ENCODE measurements around the gene CGRRF1. TPM values are rescaled to one million over a fixed set of nuclear protein-coding genes. Genes with fewer than 3 reads are reported as not detected.

Gene CGRRF1
- total RNA-seq, 1 experiment from 2014 or later = 19.1 TPM

- peaks cover 0 to 3% (median 0%) of the 10 kb centered on the region in 3 experiments; a peak in 1 of 7 replicates for H3K36me3 Mint-ChIP-seq (ENCODE audit: insufficient read depth in 1 of 3, low read depth in 3 of 3)
- H4K91ac ChIP-seq (ENCODE audit: insufficient read length, low read depth, low read length) = no peak overlapping the region
These were observed 67.8 kb downstream of the CGRRF1 start for GRCh38 chr14:54577494-54577893.

More at GRCh38 chr14:54577494-54577893, 67.8 kb downstream of the CGRRF1 start:
- no peak overlapping the region for H2BK20ac ChIP-seq (ENCODE audit: low read depth, low read length, poor library complexity, severe bottlenecking)
- no peak overlapping the region for H3K56ac ChIP-seq (ENCODE audit: insufficient read length, low read depth, low read length)
- TF ChIP-seq CTCF (conservative IDR thresholded peaks at IDR 0.05) = no peak
- no peaks in the 10 kb centered on the region for H3K27me3 Mint-ChIP-seq (ENCODE audit: low read depth)
- no peak overlapping the region for H3K4me2 ChIP-seq (ENCODE audit: insufficient read depth, insufficient read length, low read length)
- H2BK5ac ChIP-seq (ENCODE audit: insufficient read length, low read length) = no peak overlapping the region
- no peak overlapping the region for H2BK12ac ChIP-seq (ENCODE audit: insufficient read length, low read depth, low read length)
- no peak overlapping the region for H3K14ac ChIP-seq (ENCODE audit: insufficient read depth, low read length)
- no peak overlapping the region for H3T11ph ChIP-seq (ENCODE audit: low read length)
- no peak overlapping the region for H3K27ac Mint-ChIP-seq
- peaks cover 0 to 3% of the 10 kb centered on the region in 2 experiments; a peak in 1 of 5 replicates for H3K9me3 Mint-ChIP-seq
- no peaks in the 10 kb centered on the region for H3K79me1 ChIP-seq (ENCODE audit: insufficient read depth, low read depth, low read length, poor library complexity, severe bottlenecking)
- H3K9me3 ChIP-seq (ENCODE audit: control insufficient read depth, low read depth, low read length) = no peaks in the 10 kb centered on the region
- no peak overlapping the region for H3K4me3 Mint-ChIP-seq
- H3K4me1 Mint-ChIP-seq = no peaks in the 10 kb centered on the region
- H4K8ac ChIP-seq (replicated peaks; ENCODE audit: insufficient read length, low read depth, low read length) = no peak overlapping the region
- no peaks in the 10 kb centered on the region for H3K4me1 ChIP-seq (ENCODE audit: insufficient read depth, low read length)
- no peak overlapping the region for H2AFZ ChIP-seq (ENCODE audit: low read length)
- H3K18ac ChIP-seq (ENCODE audit: insufficient read length, low read depth, low read length) = no peak overlapping the region
- no peak overlapping the region for H4K5ac ChIP-seq (ENCODE audit: insufficient read length, low read depth, low read length)
- WGBS (ENCODE audit: extremely low coverage, insufficient read length, low lambda C conversion rate) = no CpG with 5 or more reads among the region's 6 CpGs
- no peak overlapping the region for H2BK120ac ChIP-seq (ENCODE audit: low read depth, low read length, poor library complexity, severe bottlenecking)
- no peak overlapping the region for H3K4ac ChIP-seq (ENCODE audit: low read depth, low read length)
- H3K23me2 ChIP-seq (ENCODE audit: insufficient read length, low read depth, low read length, poor library complexity, severe bottlenecking) = no peaks in the 10 kb centered on the region
- no peak overlapping the region for H3K27ac ChIP-seq (ENCODE audit: insufficient read length, low read depth, low read length)
- no peak overlapping the region for H3K23ac ChIP-seq (ENCODE audit: insufficient read length, low read depth, low read length)
- H3K9ac ChIP-seq (ENCODE audit: extremely low read depth, insufficient read length, low read length) = no peak overlapping the region
- no peaks in the 10 kb centered on the region for H4K20me1 ChIP-seq (ENCODE audit: control insufficient read depth, insufficient read depth, insufficient read length)
- no peak overlapping the region for H2AK5ac ChIP-seq (ENCODE audit: insufficient read length, low read length)
- H3K27me3 ChIP-seq (ENCODE audit: insufficient read depth, low read length) = no peaks in the 10 kb centered on the region
- peaks cover 7% of the 10 kb centered on the region; the same call in 1 of the 2 replicates for H3K79me2 ChIP-seq (ENCODE audit: insufficient read depth, low read length)
- DNase-seq = no peak
- H2BK15ac ChIP-seq (ENCODE audit: low read depth, low read length) = no peak overlapping the region

Data from H9 (cell line).